H9 (cell line): ENCODE results near the gene LRP5. TPM values are rescaled to one million over a fixed set of nuclear protein-coding genes. Genes with fewer than 3 reads are reported as not detected.

Experiments
- DNase-seq: peaks from one replicate; pipeline ENCODE4 v3.0.0-alpha.2; 2017
- H2AFZ ChIP-seq: one replicate; pipeline ENCODE4 v1.6.1; 2013; ENCODE audit warnings: mild to moderate bottlenecking, low read length, control low read depth, moderate library complexity
- H2AK5ac ChIP-seq: 2 replicates; pipeline ENCODE4 v1.6.1; 2013; ENCODE audit warnings: low read length, control low read depth, mixed read lengths; ENCODE audit not compliant: insufficient read length
- H2BK120ac ChIP-seq: one replicate; pipeline ENCODE4 v1.6.1; 2013; ENCODE audit warnings: low read depth, mild to moderate bottlenecking, low read length, control low read depth, inconsistent platforms; ENCODE audit not compliant: poor library complexity, severe bottlenecking
- H2BK12ac ChIP-seq: 2 replicates; pipeline ENCODE4 v1.6.1; 2013; ENCODE audit warnings: low read length, control low read depth, mixed read lengths, low read depth; ENCODE audit not compliant: insufficient read length
- H2BK15ac ChIP-seq: 2 replicates; pipeline ENCODE4 v1.6.1; 2013; ENCODE audit warnings: low read depth, low read length, control low read depth
- H2BK20ac ChIP-seq: one replicate; pipeline ENCODE4 v1.6.1; 2013; ENCODE audit warnings: low read depth, mild to moderate bottlenecking, low read length, control low read depth, inconsistent platforms; ENCODE audit not compliant: poor library complexity, severe bottlenecking
- H2BK5ac ChIP-seq: 2 replicates; pipeline ENCODE4 v1.6.1; 2013; ENCODE audit warnings: low read length, control low read depth, mixed read lengths; ENCODE audit not compliant: insufficient read length
- H3K14ac ChIP-seq: 2 replicates; pipeline ENCODE4 v1.6.1; 2013; ENCODE audit warnings: low read length, control low read depth; ENCODE audit not compliant: insufficient read depth
- H3K18ac ChIP-seq: 2 replicates; pipeline ENCODE4 v1.6.1; 2013; ENCODE audit warnings: low read depth, mild to moderate bottlenecking, mixed read lengths, low read length, control low read depth; ENCODE audit not compliant: insufficient read length
- H3K23ac ChIP-seq: 2 replicates; pipeline ENCODE4 v1.6.1; 2013; ENCODE audit warnings: low read length, control low read depth, mixed read lengths, low read depth; ENCODE audit not compliant: insufficient read length
- H3K23me2 ChIP-seq: 2 replicates; pipeline ENCODE4 v1.6.1; 2013; ENCODE audit warnings: low read depth, mild to moderate bottlenecking, mixed read lengths, low read length, control low read depth; ENCODE audit not compliant: insufficient read length, poor library complexity, severe bottlenecking
- H3K27ac ChIP-seq: 2 replicates; pipeline ENCODE4 v1.5.1; 2013; ENCODE audit warnings: low read length, control low read depth, mixed read lengths, low read depth; ENCODE audit not compliant: insufficient read length
- H3K27me3 ChIP-seq: 2 replicates; pipeline ENCODE4 v1.6.1; 2013; ENCODE audit warnings: low read length, control low read depth, inconsistent platforms; ENCODE audit not compliant: insufficient read depth
- H3K4ac ChIP-seq: 2 replicates; pipeline ENCODE4 v1.6.1; 2013; ENCODE audit warnings: low read depth, mild to moderate bottlenecking, control low read depth, inconsistent platforms, low read length, moderate library complexity
- H3K4me1 ChIP-seq: 2 replicates; pipeline ENCODE4 v1.6.1; 2013; ENCODE audit warnings: low read length, control low read depth, inconsistent platforms; ENCODE audit not compliant: insufficient read depth
- H3K4me2 ChIP-seq: 2 replicates; pipeline ENCODE4 v1.6.1; 2013; ENCODE audit warnings: low read length, control low read depth, mixed read lengths; ENCODE audit not compliant: insufficient read length, insufficient read depth
- H3K56ac ChIP-seq: 2 replicates; pipeline ENCODE4 v1.6.1; 2013; ENCODE audit warnings: low read depth, mild to moderate bottlenecking, mixed read lengths, low read length, control low read depth; ENCODE audit not compliant: insufficient read length
- H3K79me1 ChIP-seq: 2 replicates; pipeline ENCODE4 v1.6.1; 2013; ENCODE audit warnings: low read depth, mild to moderate bottlenecking, moderate library complexity, low read length, control low read depth, inconsistent platforms; ENCODE audit not compliant: insufficient read depth, poor library complexity, severe bottlenecking
- H3K79me2 ChIP-seq: 2 replicates; pipeline ENCODE4 v1.6.1; 2013; ENCODE audit warnings: low read length, control low read depth, inconsistent platforms; ENCODE audit not compliant: insufficient read depth
- H3K9ac ChIP-seq: 2 replicates; pipeline ENCODE4 v1.6.1; 2013; ENCODE audit warnings: low read length, control low read depth, mixed read lengths; ENCODE audit not compliant: insufficient read length; ENCODE audit errors: extremely low read depth
- H3K9me3 ChIP-seq: one replicate; pipeline ENCODE4 v1.6.1; 2013; ENCODE audit warnings: low read depth, low read length, inconsistent platforms; ENCODE audit not compliant: control insufficient read depth
- H3T11ph ChIP-seq: one replicate; pipeline ENCODE4 v1.6.1; 2013; ENCODE audit warnings: mild to moderate bottlenecking, low read length, control low read depth, inconsistent platforms
- H4K20me1 ChIP-seq: one replicate; pipeline ENCODE4 v1.6.1; 2013; ENCODE audit not compliant: control insufficient read depth, insufficient read length, insufficient read depth
- H4K5ac ChIP-seq: 2 replicates; pipeline ENCODE4 v1.6.1; 2013; ENCODE audit warnings: low read depth, mild to moderate bottlenecking, mixed read lengths, low read length, control low read depth; ENCODE audit not compliant: insufficient read length
- H4K8ac ChIP-seq: replicated peaks from 2 replicates; pipeline ENCODE4 v1.6.1; 2013; ENCODE audit warnings: low read length, control low read depth, mixed read lengths, low read depth; ENCODE audit not compliant: insufficient read length
- H4K91ac ChIP-seq: 2 replicates; pipeline ENCODE4 v1.6.1; 2013; ENCODE audit warnings: low read depth, mild to moderate bottlenecking, moderate library complexity, mixed read lengths, low read length, control low read depth; ENCODE audit not compliant: insufficient read length
- H3K27ac Mint-ChIP-seq, 3 experiments: 2 replicates in 2 of 3; 3 replicates in 1 of 3; pipeline ENCODE4 v1.8.0; 2020 to 2021; ENCODE audit warnings: mixed read lengths in 3 of 3, mild to moderate bottlenecking in 1 of 3, moderate library complexity in 1 of 3
- H3K27me3 Mint-ChIP-seq: 2 replicates; pipeline ENCODE4 v1.8.0; 2021; ENCODE audit warnings: low read depth, mild to moderate bottlenecking, moderate library complexity, mixed read lengths
- H3K36me3 Mint-ChIP-seq, 3 experiments: 2 replicates in 2 of 3; 3 replicates in 1 of 3; pipeline ENCODE4 v1.8.0; 2020 to 2021; ENCODE audit warnings: low read depth in 3 of 3, mixed read lengths in 3 of 3; ENCODE audit not compliant: insufficient read depth in 1 of 3
- H3K4me1 Mint-ChIP-seq, 2 experiments: 2 replicates each; pipeline ENCODE4 v1.8.0; 2020; ENCODE audit warnings: mixed read lengths in 2 of 2
- H3K4me3 Mint-ChIP-seq, 2 experiments: 2 replicates in 1 of 2; 3 replicates in 1 of 2; pipeline ENCODE4 v1.8.0; 2020 to 2021; ENCODE audit warnings: mild to moderate bottlenecking in 2 of 2, mixed read lengths in 2 of 2, moderate library complexity in 1 of 2
- H3K9me3 Mint-ChIP-seq, 2 experiments: 2 replicates in 1 of 2; 3 replicates in 1 of 2; pipeline ENCODE4 v1.8.0; 2020; ENCODE audit warnings: mild to moderate bottlenecking in 2 of 2, mixed read lengths in 2 of 2, moderate library complexity in 1 of 2
- CTCF ChIP-seq: fragments of 200-600 bp; sonication (generic); conservative IDR thresholded peaks from 3 replicates; pipeline ENCODE4 v1.8.0; 2021; ENCODE audit warnings: antibody characterized with exemption, mild to moderate bottlenecking
- WGBS: extraction: QIAGEN DNeasy Blood & Tissue Kit; methylation state at CpG from one replicate; pipeline ENCODE4 v1.1.7; 2013; ENCODE audit warnings: missing lambda C conversion rate, low lambda C conversion rate, mixed read lengths; ENCODE audit not compliant: insufficient read length; ENCODE audit errors: extremely low coverage; 5-methylcytosine and 5-hydroxymethylcytosine counted together
- total RNA-seq: library from RNA; stranded (reverse); gene quantifications from 2 replicates; pipeline ENCODE4 v1.2.1, GENCODE V29; 2021

Gene LRP5
- total RNA-seq, 1 experiment from 2014 or later, result 38.4 TPM

- H3K4me1 Mint-ChIP-seq, result no peaks in the 10 kb centered on the region
- H2BK15ac ChIP-seq, result no peak overlapping the region
- no peaks in the 10 kb centered on the region for H3K79me2 ChIP-seq
Measured at GRCh38 chr11:68448604-68449011, 136.2 kb downstream of the LRP5 start.

More at GRCh38 chr11:68448604-68449011, 136.2 kb downstream of the LRP5 start:
- Histone ChIP-seq H3K56ac (no peak overlapping the region), H4K20me1 (no peaks in the 10 kb centered on the region), H2BK5ac (no peak overlapping the region), H2AK5ac (no peak overlapping the region), H3K27ac (no peak overlapping the region), H3K9me3 (no peaks in the 10 kb centered on the region), H3K23me2 (no peaks in the 10 kb centered on the region), H2AFZ (no peak overlapping the region), H3K27me3 (no peaks in the 10 kb centered on the region), H4K5ac (no peak overlapping the region), H2BK120ac (no peak overlapping the region), H3K4me1 (no peaks in the 10 kb centered on the region), H3K4me2 (no peak overlapping the region), H4K8ac (no peak overlapping the region), H3K23ac (no peak overlapping the region), H3K18ac (no peak overlapping the region), H3K9ac (no peak overlapping the region), H2BK12ac (no peak overlapping the region), H3K4ac (no peak overlapping the region), H3T11ph (no peak overlapping the region), H3K14ac (no peak overlapping the region), H4K91ac (no peak overlapping the region), H3K79me1 (no peaks in the 10 kb centered on the region), H2BK20ac (no peak overlapping the region)
- no peaks in the 10 kb centered on the region for H3K9me3 Mint-ChIP-seq
- H3K27me3 Mint-ChIP-seq, result no peaks in the 10 kb centered on the region
- no peak for DNase-seq
- no CpG with 5 or more reads among the region's 25 CpGs for WGBS
- H3K36me3 Mint-ChIP-seq, result peaks cover 12 to 18% (median 16%) of the 10 kb centered on the region in 3 experiments
- H3K4me3 Mint-ChIP-seq, result no peak overlapping the region
- H3K27ac Mint-ChIP-seq, result no peak overlapping the region
- no peak for TF ChIP-seq CTCF
